Activated CD4-positive, alpha-beta T cell treated with anti-CD3 and anti-CD28 coated beads, Interleukin-2, amount 10 ng/mL, durations not matched to agents 24 days and 14 days (primary cell): Measurements from ENCODE around the gene PRKAG2. TPM values are rescaled to one million over a fixed set of nuclear protein-coding genes. Genes with fewer than 3 reads are reported as not detected.
A peak's percentile ranks its signal among the peaks of the same experiment; 100 is the strongest.
"Not testable (repeated sequence)": the region's sequence is repeated elsewhere in the genome, so short reads cannot be mapped to it uniquely, and the experiment has no call there.

Experiments
- DNase-seq: peaks from one replicate; pipeline ENCODE4 v3.0.0; 2022
- H3K27ac Mint-ChIP-seq: one replicate; pipeline ENCODE4 v1.8.0; 2022; ENCODE audit warnings: mild to moderate bottlenecking, mixed read lengths
- H3K27me3 Mint-ChIP-seq: one replicate; pipeline ENCODE4 v1.8.0; 2022; ENCODE audit warnings: mixed read lengths
- H3K36me3 Mint-ChIP-seq: one replicate; pipeline ENCODE4 v1.8.0; 2022; ENCODE audit warnings: low read depth, mild to moderate bottlenecking, mixed read lengths
- H3K4me1 Mint-ChIP-seq: one replicate; pipeline ENCODE4 v1.8.0; 2021; ENCODE audit warnings: mixed read lengths
- H3K4me3 Mint-ChIP-seq: one replicate; pipeline ENCODE4 v1.8.0; 2022; ENCODE audit warnings: mild to moderate bottlenecking, moderate library complexity, mixed read lengths
- H3K9me3 Mint-ChIP-seq: one replicate; pipeline ENCODE4 v1.8.0; 2021; ENCODE audit warnings: mixed read lengths
- intact Hi-C: fragments of 100-400 bp; cut with micrococcal nuclease; formaldehyde crosslinking; loops from one replicate; pipeline ENCODE4 v1.15.1; 2023
- total RNA-seq: library from RNA; stranded (reverse); gene quantifications from 2 replicates; pipeline ENCODE4 v1.2.3, GENCODE V29; 2022

PRKAG2 gene
- total RNA-seq, 1 donor from 2014 or later = 14.3 TPM

DNA sequence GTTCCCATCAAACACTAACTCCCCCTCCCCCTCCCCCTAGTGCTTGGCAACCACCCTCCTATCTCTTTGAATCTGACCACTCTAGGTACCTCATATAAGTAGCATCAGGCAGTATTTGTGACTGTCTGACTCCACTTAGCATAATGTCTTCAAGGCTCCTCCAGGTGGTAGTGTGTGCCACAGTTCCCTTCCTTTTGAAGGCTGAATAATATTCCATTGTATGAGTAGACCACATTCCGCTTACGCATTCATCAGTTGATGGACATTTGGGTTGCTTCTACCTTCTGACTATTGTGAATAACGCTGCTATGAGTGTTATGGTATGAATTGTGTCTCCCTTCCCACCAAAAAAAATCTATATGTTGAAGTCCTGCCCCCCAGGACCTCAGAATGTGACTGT is 89.6 kb downstream of the PRKAG2 start:
- Mint-ChIP-seq H3K36me3 (no peaks in the 10 kb centered on the region), H3K9me3 (no peaks in the 10 kb centered on the region), H3K27ac (no peak overlapping the region), H3K4me1 (peaks cover 9% of the 10 kb centered on the region), H3K4me3 (no peak overlapping the region), H3K27me3 (no peaks in the 10 kb centered on the region)
- DNase-seq = no peak
- intact Hi-C loops = no loop called here

DNA sequence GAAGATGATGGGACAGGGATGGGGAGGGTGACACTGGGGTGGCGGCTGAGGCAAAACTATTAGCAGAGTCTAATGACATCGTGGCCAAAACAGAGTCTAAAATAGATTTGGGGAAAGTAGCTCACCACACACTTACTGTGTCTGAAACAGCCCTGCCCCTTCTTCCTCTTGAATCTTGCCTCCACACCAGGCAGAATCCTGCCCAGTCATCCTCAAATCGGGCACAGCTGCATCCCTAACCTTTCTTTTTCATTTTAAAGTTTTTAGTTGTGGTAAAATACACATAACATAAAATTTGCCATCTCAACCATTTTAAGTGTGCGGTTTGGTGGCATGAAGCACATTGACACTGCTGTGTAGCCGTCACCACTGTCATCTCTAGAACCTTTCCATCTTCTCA is 90.0 kb downstream of the PRKAG2 start:
- DNase-seq = no peak
- no peak overlapping the region for H3K27ac Mint-ChIP-seq
- no peaks in the 10 kb centered on the region for H3K36me3 Mint-ChIP-seq
- peaks cover 9% of the 10 kb centered on the region for H3K4me1 Mint-ChIP-seq
- intact Hi-C loops = no loop called here
- H3K9me3 Mint-ChIP-seq = no peaks in the 10 kb centered on the region
- no peaks in the 10 kb centered on the region for H3K27me3 Mint-ChIP-seq
- no peak overlapping the region for H3K4me3 Mint-ChIP-seq

DNA sequence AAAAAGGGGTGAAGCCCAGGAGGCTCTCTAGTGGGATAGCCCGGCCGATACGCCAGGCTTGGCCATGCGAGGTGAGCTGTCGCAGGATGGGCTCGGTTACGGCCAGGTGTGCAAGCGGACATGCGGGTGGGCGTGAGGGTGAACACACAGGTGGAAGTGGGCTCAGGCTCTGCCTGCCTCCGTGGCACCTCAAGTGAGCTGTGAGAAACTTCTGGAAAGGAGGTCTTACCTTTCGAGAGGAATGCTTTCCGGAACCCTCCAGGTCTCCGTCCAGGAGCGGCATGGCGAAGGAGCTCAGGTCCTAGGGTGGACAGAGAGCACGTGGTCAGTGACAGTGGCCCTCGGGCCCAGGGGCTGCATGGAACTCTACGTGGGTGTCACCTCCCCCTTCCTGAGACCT is 90.7 kb downstream of the PRKAG2 start:
- H3K27me3 Mint-ChIP-seq = no peaks in the 10 kb centered on the region
- no peaks in the 10 kb centered on the region for H3K36me3 Mint-ChIP-seq
- no peaks in the 10 kb centered on the region for H3K9me3 Mint-ChIP-seq
- H3K4me3 Mint-ChIP-seq = no peak overlapping the region
- H3K27ac Mint-ChIP-seq = no peak overlapping the region
- H3K4me1 Mint-ChIP-seq = peaks cover 9% of the 10 kb centered on the region
- intact Hi-C loops = no loop called here
- no peak for DNase-seq

DNA sequence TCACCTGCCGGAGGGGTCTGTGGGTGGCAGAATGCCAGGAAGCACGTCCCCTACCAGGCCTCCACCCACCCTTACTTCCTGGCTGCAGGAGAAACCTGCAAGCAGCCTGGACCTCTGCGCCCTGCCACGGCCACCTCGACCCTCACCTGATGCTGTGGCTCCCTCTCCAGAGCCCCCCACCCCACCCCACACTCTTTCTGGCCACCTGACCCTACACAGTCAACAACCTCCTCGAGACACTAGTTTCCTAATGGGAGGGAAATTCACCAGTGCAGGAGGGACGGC is 91.3 kb downstream of the PRKAG2 start:
- H3K9me3 Mint-ChIP-seq = no peaks in the 10 kb centered on the region
- peaks cover 9% of the 10 kb centered on the region for H3K4me1 Mint-ChIP-seq
- intact Hi-C loops = no loop called here
- no peaks in the 10 kb centered on the region for H3K36me3 Mint-ChIP-seq
- no peak overlapping the region for H3K27ac Mint-ChIP-seq
- no peak overlapping the region for H3K4me3 Mint-ChIP-seq
- no peaks in the 10 kb centered on the region for H3K27me3 Mint-ChIP-seq
- DNase-seq = no peak

DNA sequence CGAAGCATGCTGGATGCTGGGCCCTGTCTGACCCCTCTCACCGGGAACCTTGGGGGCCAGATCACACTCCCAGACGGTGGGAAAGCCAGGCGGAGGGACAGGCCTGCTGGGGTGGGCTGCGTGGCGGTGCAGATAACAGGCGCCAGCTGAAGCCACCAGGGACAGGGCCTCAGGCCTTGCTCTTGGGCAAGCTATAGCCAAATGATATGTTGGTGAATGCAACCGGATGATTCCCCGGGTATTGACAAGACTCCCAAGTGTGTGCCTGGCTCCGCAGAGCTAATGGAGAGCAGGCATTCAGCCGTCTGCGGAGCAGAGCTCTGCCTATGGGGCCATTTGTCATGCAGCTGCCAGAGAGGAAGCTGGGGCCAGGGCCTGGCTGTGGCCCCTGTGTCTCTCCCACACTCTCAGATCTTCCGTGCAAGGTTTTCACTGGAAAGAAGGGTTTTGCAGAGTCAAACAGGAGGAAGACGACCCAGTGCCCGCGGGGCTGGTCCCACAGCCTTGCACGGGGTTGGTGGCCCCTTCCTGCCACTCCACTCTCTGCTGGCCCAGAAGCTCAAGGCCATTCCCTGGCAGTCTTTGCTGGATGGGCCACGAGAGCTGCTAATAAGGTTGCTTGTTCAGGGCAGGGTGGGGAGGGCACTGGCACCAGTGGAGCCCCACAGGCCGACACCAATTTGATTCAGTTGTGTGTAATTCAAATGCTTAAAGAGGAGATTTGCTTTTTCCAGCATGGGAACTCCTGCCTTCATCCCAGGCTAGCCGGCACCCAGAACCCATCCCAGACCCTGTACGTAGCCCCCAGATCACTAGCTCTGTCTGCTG is 91.8 kb downstream of the PRKAG2 start:
- Mint-ChIP-seq H3K4me3 (no peak overlapping the region), H3K4me1 (peaks cover 9% of the 10 kb centered on the region)

DNA sequence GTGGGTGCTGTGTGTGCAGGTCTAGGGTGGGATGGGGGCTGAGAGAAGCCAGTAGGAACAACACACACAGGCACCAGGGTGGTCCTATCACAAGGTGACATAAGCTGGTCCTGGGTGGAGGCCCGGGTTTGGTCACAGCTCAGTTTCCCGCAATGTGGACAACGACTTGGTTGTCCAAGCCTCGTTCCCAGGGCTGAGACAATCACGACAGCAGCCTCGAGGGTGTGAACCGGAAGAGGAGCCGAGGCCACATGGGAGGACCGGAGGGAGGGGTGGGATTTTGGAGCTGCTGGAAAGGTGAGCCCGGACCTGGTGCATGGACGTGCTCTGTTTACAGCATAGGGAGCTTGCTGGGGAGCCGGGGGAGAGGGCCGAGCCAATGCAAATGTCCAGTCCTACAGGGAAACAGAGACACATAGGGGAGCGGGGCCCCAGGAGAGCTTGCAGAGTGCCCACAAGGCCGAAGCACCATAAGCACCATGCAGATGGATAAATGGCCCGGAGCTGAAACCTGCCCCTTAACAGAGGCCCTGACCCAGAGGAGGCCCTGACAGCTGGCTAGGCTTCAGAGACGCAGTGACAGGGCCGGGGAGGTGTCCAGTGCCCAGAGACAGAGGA is 92.8 kb downstream of the PRKAG2 start:
- Mint-ChIP-seq H3K27ac (no peak overlapping the region), H3K9me3 (no peaks in the 10 kb centered on the region), H3K4me3 (no peak overlapping the region), H3K27me3 (no peaks in the 10 kb centered on the region), H3K4me1 (peaks cover 9% of the 10 kb centered on the region), H3K36me3 (no peaks in the 10 kb centered on the region)
- intact Hi-C loops = loop anchor here (2.0 to 5.0 kb wide), 3 partner anchors 93 to 363 kb away; partner anchors contain the start of gene PRKAG2
- no peak for DNase-seq

More for the DNA sequence above, 91.8 kb downstream of the PRKAG2 start:
- DNase-seq = no peak
- Mint-ChIP-seq H3K27ac (no peak overlapping the region), H3K27me3 (no peaks in the 10 kb centered on the region), H3K36me3 (no peaks in the 10 kb centered on the region), H3K9me3 (no peaks in the 10 kb centered on the region)
- intact Hi-C loops = loop anchor here (5.0 kb wide), 1 partner anchor 362 kb away; no protein-coding TSS in a partner anchor

DNA sequence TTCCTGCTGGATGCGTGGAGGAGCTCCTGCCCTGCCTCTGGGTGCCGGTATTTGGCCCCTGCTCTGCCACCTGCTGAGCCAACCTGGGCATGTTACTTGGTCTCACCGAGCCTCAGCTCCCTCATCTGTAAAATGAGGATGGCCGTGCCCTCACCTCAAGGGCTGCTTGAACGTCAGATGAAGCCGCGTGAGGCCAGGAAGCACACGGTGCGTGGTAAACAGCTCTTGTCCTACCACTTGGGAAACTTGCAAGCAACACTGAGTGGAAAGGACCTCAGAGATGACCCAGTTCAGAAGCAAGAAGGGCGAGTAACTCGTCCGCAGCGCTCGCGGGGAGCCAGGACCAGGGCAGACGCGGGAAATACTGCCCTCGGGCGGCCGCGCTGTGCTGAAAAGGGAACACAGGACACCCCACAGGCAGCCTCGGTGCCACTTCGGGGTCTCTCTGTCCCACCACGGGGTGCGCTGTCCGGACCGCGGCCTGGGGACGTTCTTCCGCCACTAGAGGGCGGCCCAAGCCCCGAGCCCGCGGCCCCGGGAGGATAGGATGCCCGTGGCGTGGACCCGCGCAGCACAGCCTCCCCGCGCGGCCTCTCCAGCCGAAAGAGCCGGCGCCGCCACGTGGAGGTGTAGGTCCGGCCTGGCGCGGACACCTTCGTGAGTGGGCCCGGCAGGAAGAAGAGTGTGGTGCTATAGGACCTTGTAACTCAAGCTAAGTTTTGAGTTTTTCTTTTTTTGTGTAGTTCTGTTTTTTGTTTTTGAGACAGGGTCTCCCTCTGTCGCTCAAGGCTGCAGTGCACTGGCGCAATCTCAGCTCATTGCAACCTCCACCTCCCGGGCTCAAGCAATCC is 94.1 kb downstream of the PRKAG2 start:
- H3K4me1 Mint-ChIP-seq = peaks cover 7% of the 10 kb centered on the region
- no peaks in the 10 kb centered on the region for H3K27me3 Mint-ChIP-seq
- H3K27ac Mint-ChIP-seq = peak overlapping the region; percentile 86
- H3K9me3 Mint-ChIP-seq = no peaks in the 10 kb centered on the region
- intact Hi-C loops = loop anchor here (2.0 to 5.0 kb wide), 3 partner anchors 94 to 364 kb away; partner anchors contain the start of gene PRKAG2
- H3K36me3 Mint-ChIP-seq = no peaks in the 10 kb centered on the region
- H3K4me3 Mint-ChIP-seq = peak overlapping the region; percentile 80
- peak; percentile 89 for DNase-seq

DNA sequence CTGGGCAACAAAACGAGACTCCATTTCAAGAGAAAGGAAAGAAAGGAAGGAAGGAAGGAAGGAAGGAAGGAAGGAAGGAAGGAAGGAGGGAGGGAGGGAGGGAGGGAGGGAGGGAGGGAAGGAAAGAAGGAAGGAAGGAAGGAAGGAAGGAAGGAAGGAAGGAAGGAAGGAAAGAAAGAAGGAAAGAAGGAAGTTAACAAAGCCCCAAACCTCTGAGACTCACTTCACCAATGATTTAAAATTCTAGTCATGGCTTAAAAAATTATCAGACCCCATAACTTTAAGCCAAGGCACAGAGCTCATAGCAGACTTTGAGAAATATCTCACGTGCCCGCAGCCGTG is 94.7 kb downstream of the PRKAG2 start:
- intact Hi-C loops = loop anchor here (2.0 to 5.0 kb wide), 3 partner anchors 95 to 365 kb away; partner anchors contain the start of gene PRKAG2
- H3K36me3 Mint-ChIP-seq, H3K27ac Mint-ChIP-seq, H3K27me3 Mint-ChIP-seq, H3K9me3 Mint-ChIP-seq, H3K4me1 Mint-ChIP-seq, DNase-seq: not testable (repeated sequence)
- H3K4me3 Mint-ChIP-seq = peak overlapping the region; percentile 80

DNA sequence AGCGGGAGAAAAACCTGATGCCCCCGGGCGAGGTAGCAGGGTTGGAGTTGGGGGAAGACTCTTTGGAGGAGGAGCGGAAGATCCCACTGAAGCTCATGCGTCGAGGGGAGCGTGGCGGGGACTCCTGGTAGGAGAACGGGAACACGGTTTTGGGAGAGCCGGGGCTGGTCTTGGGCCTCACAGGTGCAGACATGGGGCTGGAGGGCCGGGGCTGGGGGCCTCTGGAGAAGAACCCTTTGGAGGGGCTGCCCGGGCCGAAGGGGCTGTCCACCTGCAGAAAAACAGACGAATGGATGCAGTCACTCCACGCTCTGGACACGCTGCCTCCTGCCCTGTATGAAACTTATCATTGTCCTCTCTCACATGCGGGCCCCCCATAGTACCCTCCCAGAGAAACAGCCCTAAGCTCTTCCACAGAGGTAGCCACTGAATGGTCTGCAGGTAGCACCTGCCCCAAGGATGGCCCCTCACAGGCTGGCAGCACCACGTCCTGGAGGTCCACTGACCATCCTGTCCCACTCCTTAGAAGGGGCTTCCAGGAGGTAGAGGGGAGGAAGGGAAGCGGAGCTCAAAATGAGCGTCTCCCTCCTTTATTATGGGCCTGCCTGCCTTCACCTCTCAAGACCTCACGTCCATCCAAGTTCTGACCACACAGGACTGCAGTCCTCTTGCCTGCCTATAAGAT is 95.6 kb downstream of the PRKAG2 start:
- H3K27ac Mint-ChIP-seq = no peak overlapping the region
- H3K4me1 Mint-ChIP-seq = peaks cover 2% of the 10 kb centered on the region
- intact Hi-C loops = loop anchor here (5.0 kb wide), 1 partner anchor 366 kb away; no protein-coding TSS in a partner anchor
- H3K27me3 Mint-ChIP-seq = no peaks in the 10 kb centered on the region
- no peaks in the 10 kb centered on the region for H3K9me3 Mint-ChIP-seq
- no peak for DNase-seq
- no peak overlapping the region for H3K4me3 Mint-ChIP-seq
- H3K36me3 Mint-ChIP-seq = no peaks in the 10 kb centered on the region

DNA sequence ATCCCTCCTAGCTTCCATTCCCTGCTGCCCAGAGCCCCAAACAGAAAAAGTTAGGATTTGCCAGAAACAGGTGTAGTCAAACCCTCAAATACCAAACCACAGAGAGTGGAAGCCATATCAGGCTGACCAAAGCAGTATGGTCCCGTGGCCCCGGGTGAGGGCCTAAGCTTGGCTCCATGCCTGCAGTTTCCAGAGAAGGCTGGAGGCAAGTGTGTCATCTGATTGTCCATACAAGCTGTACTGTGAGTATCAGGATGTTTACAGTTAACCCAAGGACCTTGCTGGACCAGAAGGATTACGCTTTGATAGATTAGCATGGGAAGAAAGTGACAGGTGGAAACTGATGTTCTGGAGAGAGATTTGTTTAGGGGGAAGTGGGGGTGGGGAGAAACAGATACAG is 96.3 kb downstream of the PRKAG2 start:
- Mint-ChIP-seq H3K36me3 (no peaks in the 10 kb centered on the region), H3K9me3 (no peaks in the 10 kb centered on the region), H3K27ac (no peak overlapping the region), H3K27me3 (no peaks in the 10 kb centered on the region), H3K4me3 (no peak overlapping the region), H3K4me1 (peaks cover 2% of the 10 kb centered on the region)
- no peak for DNase-seq
- intact Hi-C loops = loop anchor here (5.0 kb wide), 1 partner anchor 367 kb away; no protein-coding TSS in a partner anchor

DNA sequence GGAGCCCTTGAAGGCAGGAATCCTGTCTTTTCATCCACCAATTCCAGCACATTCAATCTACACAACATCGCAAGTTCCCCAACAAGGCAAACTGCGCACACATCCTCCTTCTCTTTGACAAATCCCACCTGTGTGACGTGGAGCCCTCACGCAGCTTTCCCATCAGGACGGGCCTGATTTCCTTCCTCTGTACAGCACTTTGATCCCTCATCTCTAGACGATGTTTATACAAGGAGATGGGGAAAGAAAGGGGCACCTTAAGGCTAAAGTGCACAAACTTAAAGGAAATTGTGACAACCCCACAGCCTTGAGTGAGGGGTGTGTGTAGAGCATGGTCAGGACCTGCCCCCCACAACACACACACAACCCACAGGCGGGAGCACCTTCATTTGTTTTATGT is 97.2 kb downstream of the PRKAG2 start:
- Mint-ChIP-seq H3K4me1 (peaks cover 2% of the 10 kb centered on the region), H3K36me3 (no peaks in the 10 kb centered on the region), H3K27ac (no peak overlapping the region), H3K27me3 (no peaks in the 10 kb centered on the region), H3K9me3 (no peaks in the 10 kb centered on the region), H3K4me3 (no peak overlapping the region)
- intact Hi-C loops = loop anchor here (5.0 kb wide), 1 partner anchor 368 kb away; no protein-coding TSS in a partner anchor
- DNase-seq = no peak

DNA sequence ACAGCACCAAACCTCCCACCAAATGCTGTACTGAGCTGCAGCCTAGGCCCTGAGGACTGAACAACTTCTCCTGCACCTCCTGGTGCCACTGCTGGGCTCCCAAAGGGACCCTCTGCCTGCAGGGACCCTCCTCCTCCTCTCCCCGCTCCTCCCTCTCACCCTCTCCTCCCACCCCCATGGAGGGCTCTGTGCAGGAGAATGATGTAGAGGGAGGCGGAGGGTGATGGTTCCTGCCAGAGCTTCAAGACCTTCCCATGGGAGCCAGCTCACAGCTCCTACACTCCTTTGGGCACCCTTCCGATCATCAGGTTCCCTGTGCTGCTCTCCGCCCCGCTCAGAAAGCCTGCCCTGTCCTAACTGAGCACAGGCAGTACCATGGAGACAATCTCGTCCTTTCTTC is 97.7 kb downstream of the PRKAG2 start:
- no peak for DNase-seq
- no peak overlapping the region for H3K4me3 Mint-ChIP-seq
- H3K36me3 Mint-ChIP-seq = no peaks in the 10 kb centered on the region
- no peaks in the 10 kb centered on the region for H3K9me3 Mint-ChIP-seq
- no peak overlapping the region for H3K27ac Mint-ChIP-seq
- peaks cover 2% of the 10 kb centered on the region for H3K4me1 Mint-ChIP-seq
- no peaks in the 10 kb centered on the region for H3K27me3 Mint-ChIP-seq
- intact Hi-C loops = no loop called here

DNA sequence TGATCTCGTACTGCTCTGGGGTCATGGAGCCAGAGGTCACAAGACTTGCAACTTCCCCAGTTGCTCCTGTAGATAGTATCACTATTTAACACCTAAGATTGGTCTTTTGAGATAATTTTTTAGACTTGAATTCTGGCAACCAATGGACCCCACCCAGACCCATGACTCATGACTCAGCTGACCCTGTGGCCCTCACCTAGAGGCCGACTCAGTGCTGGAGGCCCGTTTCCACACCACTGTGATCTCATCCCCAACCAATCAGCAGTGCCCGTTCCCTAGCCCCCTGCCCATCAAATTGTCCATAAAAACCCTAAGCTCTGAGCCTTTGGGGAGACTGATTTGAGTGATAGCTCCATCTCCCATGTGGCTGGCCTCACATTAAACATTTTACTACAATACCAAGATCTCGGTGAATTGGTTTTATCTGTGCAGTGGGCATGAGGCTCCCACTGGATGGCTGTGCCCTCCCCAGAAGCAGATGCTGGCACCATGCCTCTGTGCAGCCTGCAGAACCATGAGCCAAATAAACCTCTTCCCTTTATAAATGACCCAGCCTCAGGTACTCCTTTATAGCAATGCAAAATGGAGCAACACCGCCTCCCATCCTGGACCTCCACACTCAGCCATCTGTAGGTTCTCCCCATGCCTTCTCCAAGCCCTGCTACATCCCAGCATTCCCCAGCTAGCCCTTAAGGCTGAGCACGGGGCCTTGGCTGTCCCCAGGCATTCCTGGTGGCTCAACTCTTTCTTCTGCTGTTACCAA is 98.8 kb downstream of the PRKAG2 start:
- intact Hi-C loops = no loop called here

More for the DNA sequence above, 98.8 kb downstream of the PRKAG2 start:
- H3K4me1 Mint-ChIP-seq = peaks cover 2% of the 10 kb centered on the region
- H3K36me3 Mint-ChIP-seq = no peaks in the 10 kb centered on the region
- no peak overlapping the region for H3K27ac Mint-ChIP-seq
- no peak overlapping the region for H3K4me3 Mint-ChIP-seq
- no peaks in the 10 kb centered on the region for H3K27me3 Mint-ChIP-seq
- no peaks in the 10 kb centered on the region for H3K9me3 Mint-ChIP-seq
- DNase-seq = no peak
